ENCODE data around the gene ARL6IP5.

DNA sequence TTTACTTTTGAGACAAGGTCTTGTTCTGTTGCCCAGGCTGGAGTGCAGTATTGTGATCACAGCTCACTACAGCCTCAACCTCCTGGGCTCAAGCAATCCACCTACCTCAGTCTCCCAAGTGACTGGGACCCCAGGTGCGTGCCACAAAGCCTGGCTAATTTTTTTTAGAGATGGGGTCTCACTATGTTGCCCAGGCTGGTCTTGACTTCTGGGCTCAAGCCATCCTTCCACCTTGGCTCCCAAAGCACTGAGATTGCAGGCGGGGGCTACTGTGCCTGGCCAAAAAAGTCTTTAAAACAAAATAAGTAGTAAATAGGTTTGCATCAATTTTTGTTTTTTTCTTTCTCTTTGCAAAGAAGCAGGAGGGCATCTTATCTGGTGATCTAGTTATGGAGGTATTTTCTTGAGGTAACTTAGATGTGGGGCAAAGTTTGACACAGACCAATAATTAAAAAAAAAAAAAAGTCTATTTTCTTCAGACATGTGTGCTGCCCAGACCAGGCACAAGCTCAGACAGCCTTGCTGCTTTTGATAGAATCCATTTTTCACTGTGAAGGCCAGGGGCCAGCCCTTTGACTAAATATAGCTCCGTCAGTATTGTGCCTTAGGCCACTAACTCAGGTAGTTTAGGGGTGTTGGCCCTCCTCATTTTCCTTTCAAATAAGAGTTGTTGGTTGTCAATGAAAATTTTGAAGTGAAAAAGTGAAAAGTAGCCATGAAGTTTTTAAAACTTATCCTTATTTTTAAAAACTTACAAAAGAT lies 2.5 kb downstream of the ARL6IP5 start:
- TF ChIP-seq, protein P1, sequence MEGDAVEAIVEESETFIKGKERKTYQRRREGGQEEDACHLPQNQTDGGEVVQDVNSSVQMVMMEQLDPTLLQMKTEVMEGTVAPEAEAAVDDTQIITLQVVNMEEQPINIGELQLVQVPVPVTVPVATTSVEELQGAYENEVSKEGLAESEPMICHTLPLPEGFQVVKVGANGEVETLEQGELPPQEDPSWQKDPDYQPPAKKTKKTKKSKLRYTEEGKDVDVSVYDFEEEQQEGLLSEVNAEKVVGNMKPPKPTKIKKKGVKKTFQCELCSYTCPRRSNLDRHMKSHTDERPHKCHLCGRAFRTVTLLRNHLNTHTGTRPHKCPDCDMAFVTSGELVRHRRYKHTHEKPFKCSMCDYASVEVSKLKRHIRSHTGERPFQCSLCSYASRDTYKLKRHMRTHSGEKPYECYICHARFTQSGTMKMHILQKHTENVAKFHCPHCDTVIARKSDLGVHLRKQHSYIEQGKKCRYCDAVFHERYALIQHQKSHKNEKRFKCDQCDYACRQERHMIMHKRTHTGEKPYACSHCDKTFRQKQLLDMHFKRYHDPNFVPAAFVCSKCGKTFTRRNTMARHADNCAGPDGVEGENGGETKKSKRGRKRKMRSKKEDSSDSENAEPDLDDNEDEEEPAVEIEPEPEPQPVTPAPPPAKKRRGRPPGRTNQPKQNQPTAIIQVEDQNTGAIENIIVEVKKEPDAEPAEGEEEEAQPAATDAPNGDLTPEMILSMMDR (IDR thresholded peaks at IDR 0.05): no peak
- TF ChIP-seq POLR2AphosphoS5 (IDR thresholded peaks at IDR 0.05): no peak
- no peak for TF ChIP-seq EP300 (IDR thresholded peaks at IDR 0.05)
